Ovary (tissue), 9 donors: ENCODE data around the gene NPFFR2. TPM values are rescaled to one million over a fixed set of nuclear protein-coding genes. Genes with fewer than 3 reads are reported as not detected.
A peak's percentile ranks its signal among the peaks of the same experiment; 100 is the strongest.
"Not testable (repeated sequence)": the region's sequence is repeated elsewhere in the genome, so short reads cannot be mapped to it uniquely, and the experiment has no call there.

Source experiments
- DNase-seq, 5 donors: peaks; one replicate each; pipeline ENCODE4 v3.0.0-alpha.2; 2019 to 2020
- H3K27ac ChIP-seq, 2 donors: fragments of 200-600 bp; one replicate each; pipeline versions ENCODE4 v1.5.1 to v1.8.0; 2019 to 2022
- H3K27me3 ChIP-seq: fragments of 200-600 bp; one replicate; pipeline ENCODE4 v1.8.0; 2022
- H3K36me3 ChIP-seq: fragments of 200-600 bp; sonication (generic); one replicate; pipeline ENCODE4 v1.5.1; 2019
- H3K4me1 ChIP-seq: one replicate; pipeline ENCODE4 v1.8.1; 2013; ENCODE audit warnings: mild to moderate bottlenecking, moderate library complexity; ENCODE audit not compliant: insufficient read depth
- H3K4me3 ChIP-seq: fragments of 200-600 bp; sonication (generic); one replicate; pipeline ENCODE4 v1.5.1; 2017
- H3K9me3 ChIP-seq, 2 donors: fragments of 200-600 bp in 1 of 2; sonication (generic) in 1 of 2; one replicate each; pipeline versions ENCODE4 v1.5.1 to v1.8.1; 2013 to 2019; ENCODE audit warnings: mild to moderate bottlenecking in 1 of 2, moderate library complexity in 1 of 2
- CTCF ChIP-seq, 3 donors: fragments of 450-650 bp in 2 of 3; fragments of 200-600 bp in 1 of 3; IDR thresholded peaks; one replicate each; pipeline versions ENCODE4 v1.5.1 to v1.8.0; 2016 to 2022; ENCODE audit warnings: antibody characterized with exemption in 3 of 3, mild to moderate bottlenecking in 1 of 3
- EP300 ChIP-seq: sonication (generic); formaldehyde crosslinking; IDR thresholded peaks from one replicate; pipeline ENCODE4 v1.6.1; 2017; ENCODE audit warnings: antibody characterized with exemption
- POLR2A ChIP-seq: fragments of 450-650 bp; IDR thresholded peaks from one replicate; pipeline ENCODE4 v1.6.1; 2017; ENCODE audit warnings: antibody characterized with exemption, mild to moderate bottlenecking, moderate library complexity
- WGBS, 3 donors: extraction: QIAGEN DNeasy Blood & Tissue Kit in 1 of 3; methylation state at CpG; one replicate each; pipeline versions ENCODE4 v1.1.5 to v1.1.7; 2013 to 2017; 5-methylcytosine and 5-hydroxymethylcytosine counted together
- intact Hi-C, 4 donors: fragments of 100-400 bp; cut with DNase I; formaldehyde crosslinking; loops; one replicate each; pipeline versions ENCODE4 v1.11.0 to v1.15.1; 2022 to 2023
- polyA plus RNA-seq, 2 donors: library from polyadenylated mRNA; stranded (reverse); fragments of 200-250 nt in 1 of 2; fragments of 350-450 nt in 1 of 2; fragmentation: Illumina TruSeq in 1 of 2; extraction: RNeasy Lipid Tissue Mini Kit (QIAGEN cat#74804) in 1 of 2; gene quantifications; one replicate each; pipeline ENCODE4 v1.2.3, GENCODE V29; 2013 to 2014
- total RNA-seq, 7 donors: library from RNA; depleted of rRNA in 2 of 7; stranded (reverse); fragments of >200 nt in 2 of 7; fragmentation: NEBNext Ultra II Directional in 3 of 7; extraction: Animal tissue kit (Norgen Biotek cat#: 25700) in 3 of 7; gene quantifications; one replicate each; pipeline versions ENCODE4 v1.1.0 to v1.2.4, GENCODE V29; 2016 to 2023
- donor health status: DM: no; HTN: no; CAD: no; lungs with moderate emphysema.
- donor health status: DM: no; HTN: no; CAD: no.
- donor health status: Bipolar disorder and iron deficiency.
- donor health status: DM: yes; HTN: yes; CAD: no.
- donor health status: DM: no; HTN: no; CAD: no.
- donor health status: DM: yes; HTN: yes; CAD: no.

The NPFFR2 gene
- total and polyA plus RNA-seq, 9 donors: 0.20 TPM; not detected in 8

- no peaks in the 10 kb centered on the region for H3K9me3 ChIP-seq
- TF ChIP-seq CTCF (IDR thresholded peaks at IDR 0.05) (no peak), POLR2A (no peak), EP300 (no peak)
- no peak for DNase-seq
- H3K4me1 ChIP-seq: no peaks in the 10 kb centered on the region
- no peak overlapping the region for H3K4me3 ChIP-seq
- 33 to 53% (median 34%) methylated on average over 2 of the region's 2 CpGs for WGBS, 3 donors
- no peaks in the 10 kb centered on the region for H3K27me3 ChIP-seq
- no peaks in the 10 kb centered on the region for H3K36me3 ChIP-seq
- no peak overlapping the region for H3K27ac ChIP-seq
- intact Hi-C loops: no loop called here
These were observed 45.5 kb downstream of the NPFFR2 start for GRCh38 chr4:72077346-72077745.

- H3K4me1 ChIP-seq: no peaks in the 10 kb centered on the region
- no peak overlapping the region for H3K27ac ChIP-seq
- intact Hi-C loops: no loop called here
- no peaks in the 10 kb centered on the region for H3K27me3 ChIP-seq
- DNase-seq: no peak
- WGBS, 3 donors: 5 to 20% (median 8%) methylated on average over 3 of the region's 3 CpGs
- TF ChIP-seq POLR2A (no peak), EP300 (no peak), CTCF (IDR thresholded peaks at IDR 0.05) (no peak)
- H3K36me3 ChIP-seq: no peaks in the 10 kb centered on the region
- no peak overlapping the region for H3K4me3 ChIP-seq
- no peaks in the 10 kb centered on the region for H3K9me3 ChIP-seq
These were observed 52.8 kb downstream of the NPFFR2 start for GRCh38 chr4:72084587-72085011.

- H3K27ac ChIP-seq, H3K36me3 ChIP-seq, H3K9me3 ChIP-seq, H3K4me1 ChIP-seq, H3K27me3 ChIP-seq, DNase-seq, H3K4me3 ChIP-seq, intact Hi-C loops: not testable (repeated sequence)
- WGBS, 3 donors: 86 to 89% (median 87%) methylated on average over 2 of the region's 2 CpGs
These were observed 58.8 kb downstream of the NPFFR2 start for GRCh38 chr4:72090606-72091005.

DNA sequence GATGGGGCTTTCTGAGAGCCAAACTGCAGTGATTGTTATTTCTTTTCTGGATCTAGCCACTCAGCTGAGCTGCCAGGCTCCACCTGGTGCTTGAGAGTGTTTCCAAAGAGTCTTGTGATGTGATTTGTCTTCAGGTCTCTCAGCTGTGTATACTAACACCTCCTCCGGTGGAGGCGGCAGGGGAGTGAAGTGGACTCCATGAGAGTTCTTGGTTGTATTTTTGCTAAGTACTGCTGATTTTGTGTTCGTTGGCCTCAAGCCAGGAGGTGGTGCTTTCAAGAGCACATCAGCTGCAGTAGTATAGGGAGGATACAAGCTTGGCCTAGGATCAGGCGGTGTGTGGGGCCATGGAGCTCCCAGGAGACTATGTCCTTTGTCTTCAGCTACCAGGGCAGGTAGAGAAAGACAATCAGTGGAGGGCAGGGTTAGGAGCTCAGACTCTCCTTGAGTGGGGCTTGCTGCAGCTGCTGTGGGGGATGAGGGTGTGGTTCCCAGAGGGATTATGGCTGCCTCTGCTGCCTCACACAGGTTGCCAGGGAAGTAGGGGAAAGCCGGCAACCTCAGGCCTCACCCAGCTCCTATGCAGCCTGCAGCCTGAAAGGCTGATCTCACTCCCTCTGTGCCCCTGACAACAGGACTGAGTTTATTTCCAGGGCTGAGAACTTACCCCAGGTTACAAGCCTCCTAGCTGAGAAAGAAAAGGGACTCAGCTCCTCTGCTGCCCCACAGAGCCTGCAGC, 62.4 kb downstream of the NPFFR2 start:
- TF ChIP-seq POLR2A (no peak), CTCF (IDR thresholded peaks at IDR 0.05) (no peak), EP300 (no peak)
- peak in 1 of 5 donors; percentile 4 for DNase-seq
- H3K27me3 ChIP-seq: no peaks in the 10 kb centered on the region
- no peaks in the 10 kb centered on the region for H3K36me3 ChIP-seq
- H3K4me1 ChIP-seq: no peaks in the 10 kb centered on the region
- 53 to 73% (median 55%) methylated on average over 5 of the region's 5 CpGs for WGBS, 3 donors
- H3K4me3 ChIP-seq: no peak overlapping the region
- intact Hi-C loops: no loop called here
- H3K9me3 ChIP-seq: no peaks in the 10 kb centered on the region
- no peak overlapping the region for H3K27ac ChIP-seq

DNA sequence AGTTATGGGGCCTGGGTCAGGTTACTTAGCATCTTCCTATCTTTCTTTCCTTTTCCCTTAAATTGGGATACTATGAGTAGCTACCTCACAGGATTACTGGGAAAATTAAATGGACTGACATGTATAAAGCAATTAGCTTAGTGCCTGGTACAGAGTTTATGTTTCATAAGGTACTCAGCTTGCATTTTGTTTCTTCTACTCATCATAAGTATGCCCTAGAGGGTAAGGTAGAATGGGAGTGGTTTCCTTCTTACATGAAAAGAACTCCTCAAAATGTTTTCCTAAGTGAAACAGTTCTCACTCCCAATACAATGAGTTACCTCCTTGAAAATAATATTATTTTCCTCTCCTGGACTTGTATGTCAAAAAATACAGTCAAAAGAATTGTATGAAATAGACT, 75.7 kb downstream of the NPFFR2 start:
- intact Hi-C loops: no loop called here
- Histone ChIP-seq H3K27me3 (no peaks in the 10 kb centered on the region), H3K4me1 (no peaks in the 10 kb centered on the region), H3K36me3 (no peaks in the 10 kb centered on the region), H3K27ac (no peak overlapping the region), H3K4me3 (no peak overlapping the region), H3K9me3 (no peaks in the 10 kb centered on the region)
- TF ChIP-seq CTCF (IDR thresholded peaks at IDR 0.05) (no peak), POLR2A (no peak), EP300 (no peak)
- DNase-seq: no peak
